ENCODE measurements around the gene ZFYVE9. TPM values are rescaled to one million over a fixed set of nuclear protein-coding genes. Genes with fewer than 3 reads are reported as not detected.

The ZFYVE9 gene
- total and polyA plus RNA-seq, 2 of the 13 experiments (the other 11 are each of a cell fraction or from before 2014, with no cell fraction given), result 9.2 to 19.8 TPM

DNA sequence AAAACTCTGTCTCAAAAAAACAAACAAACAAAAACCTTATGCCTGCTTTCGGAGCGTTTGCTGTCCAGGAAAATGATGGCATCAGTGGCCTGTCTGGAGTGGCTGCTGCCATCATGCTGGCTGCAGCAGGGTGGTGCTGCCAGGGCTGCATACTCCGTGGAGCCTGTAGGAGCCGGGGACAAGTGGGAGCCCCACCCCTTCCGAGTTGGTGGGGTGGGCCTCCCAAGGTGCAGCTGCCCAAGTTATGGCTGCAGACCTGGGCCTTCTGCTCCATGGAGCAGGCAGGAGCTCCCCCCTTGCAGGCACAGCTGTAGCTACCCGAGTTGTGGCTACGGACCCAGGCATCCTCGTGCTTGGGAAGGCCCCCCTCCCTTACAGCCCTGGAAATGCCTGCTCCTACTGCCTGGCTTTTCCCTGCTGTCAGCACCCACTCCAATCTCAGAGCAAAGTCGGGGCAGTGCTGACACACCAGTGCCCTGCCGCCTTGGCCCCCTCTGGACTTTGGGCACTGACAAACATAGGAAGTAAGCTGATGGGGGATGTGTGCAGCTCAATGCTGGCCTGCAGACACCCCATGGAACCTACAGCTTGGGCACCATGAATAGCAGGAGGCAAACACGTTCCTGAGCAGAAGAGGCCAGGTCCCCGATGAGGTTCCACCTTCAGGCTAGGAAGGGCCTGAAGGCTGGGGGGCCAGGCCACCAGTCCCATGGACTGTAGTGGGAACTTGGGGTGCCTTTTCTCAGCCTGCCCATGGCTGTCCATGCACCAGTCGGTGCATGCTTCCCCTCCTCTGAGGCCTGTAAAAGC, 163.7 kb downstream of the ZFYVE9 start (continued):
- TF ChIP-seq, protein P1, sequence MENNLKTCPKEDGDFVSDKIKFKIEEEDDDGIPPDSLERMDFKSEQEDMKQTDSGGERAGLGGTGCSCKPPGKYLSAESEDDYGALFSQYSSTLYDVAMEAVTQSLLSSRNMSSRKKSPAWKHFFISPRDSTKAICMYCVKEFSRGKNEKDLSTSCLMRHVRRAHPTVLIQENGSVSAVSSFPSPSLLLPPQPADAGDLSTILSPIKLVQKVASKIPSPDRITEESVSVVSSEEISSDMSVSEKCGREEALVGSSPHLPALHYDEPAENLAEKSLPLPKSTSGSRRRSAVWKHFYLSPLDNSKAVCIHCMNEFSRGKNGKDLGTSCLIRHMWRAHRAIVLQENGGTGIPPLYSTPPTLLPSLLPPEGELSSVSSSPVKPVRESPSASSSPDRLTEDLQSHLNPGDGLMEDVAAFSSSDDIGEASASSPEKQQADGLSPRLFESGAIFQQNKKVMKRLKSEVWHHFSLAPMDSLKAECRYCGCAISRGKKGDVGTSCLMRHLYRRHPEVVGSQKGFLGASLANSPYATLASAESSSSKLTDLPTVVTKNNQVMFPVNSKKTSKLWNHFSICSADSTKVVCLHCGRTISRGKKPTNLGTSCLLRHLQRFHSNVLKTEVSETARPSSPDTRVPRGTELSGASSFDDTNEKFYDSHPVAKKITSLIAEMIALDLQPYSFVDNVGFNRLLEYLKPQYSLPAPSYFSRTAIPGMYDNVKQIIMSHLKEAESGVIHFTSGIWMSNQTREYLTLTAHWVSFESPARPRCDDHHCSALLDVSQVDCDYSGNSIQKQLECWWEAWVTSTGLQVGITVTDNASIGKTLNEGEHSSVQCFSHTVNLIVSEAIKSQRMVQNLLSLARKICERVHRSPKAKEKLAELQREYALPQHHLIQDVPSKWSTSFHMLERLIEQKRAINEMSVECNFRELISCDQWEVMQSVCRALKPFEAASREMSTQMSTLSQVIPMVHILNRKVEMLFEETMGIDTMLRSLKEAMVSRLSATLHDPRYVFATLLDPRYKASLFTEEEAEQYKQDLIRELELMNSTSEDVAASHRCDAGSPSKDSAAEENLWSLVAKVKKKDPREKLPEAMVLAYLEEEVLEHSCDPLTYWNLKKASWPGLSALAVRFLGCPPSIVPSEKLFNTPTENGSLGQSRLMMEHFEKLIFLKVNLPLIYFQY (CRISPR knock-in tag; IDR thresholded peaks at IDR 0.05; ENCODE audit: borderline replicate concordance), result no peak
- TF ChIP-seq SAFB2 (CRISPR knock-in tag; IDR thresholded peaks at IDR 0.05; ENCODE audit: borderline replicate concordance, low read depth) (no peak; the same call in 1 of the 2 replicates), CC2D1A (CRISPR knock-in tag; IDR thresholded peaks at IDR 0.05) (no peak), ZNF564 (CRISPR knock-in tag; IDR thresholded peaks at IDR 0.05) (no peak), TBL1XR1 (IDR thresholded peaks at IDR 0.05; ENCODE audit: borderline replicate concordance, low read length, partially characterized antibody) (peak; percentile 32), ZNF615 (CRISPR knock-in tag; IDR thresholded peaks at IDR 0.05; ENCODE audit: borderline replicate concordance) (no peak), NFATC3 (CRISPR knock-in tag; IDR thresholded peaks at IDR 0.05) (no peak), HCFC1 (IDR thresholded peaks at IDR 0.05; ENCODE audit: low read depth, low read length) (no peak), MAFF (IDR thresholded peaks at IDR 0.05; ENCODE audit: low read depth, low read length) (peak; percentile 63), MXD4 (CRISPR knock-in tag; IDR thresholded peaks at IDR 0.05) (peak; percentile 58; the same call in 1 of the 2 replicates), SP1 (IDR thresholded peaks at IDR 0.05) (no peak), SP1 (CRISPR knock-in tag; IDR thresholded peaks at IDR 0.05) (no peak; the same call in 1 of the 2 replicates), RELA (CRISPR knock-in tag; IDR thresholded peaks at IDR 0.05) (no peak), ZMYM3 (CRISPR knock-in tag; IDR thresholded peaks at IDR 0.05) (peak; percentile 27; the same call in 1 of the 2 replicates), POLR2AphosphoS5 (IDR thresholded peaks at IDR 0.05; ENCODE audit: low read depth, low read length) (no peak), MED8 (CRISPR knock-in tag; IDR thresholded peaks at IDR 0.05; ENCODE audit: insufficient replicate concordance) (no peak), TBX3 (IDR thresholded peaks at IDR 0.05; ENCODE audit: borderline replicate concordance) (no peak), ZBTB7A (CRISPR knock-in tag; IDR thresholded peaks at IDR 0.05) (peak; percentile 88), ZNF780A (CRISPR knock-in tag; IDR thresholded peaks at IDR 0.05) (no peak), MIER3 (CRISPR knock-in tag; IDR thresholded peaks at IDR 0.05; ENCODE audit: borderline replicate concordance) (0 out of 2 replicates have a peak, but pooled peaks have one; percentile 44), ETV5 (CRISPR knock-in tag; IDR thresholded peaks at IDR 0.05; ENCODE audit: borderline replicate concordance) (peak; percentile 80), ZC3H4 (CRISPR knock-in tag; IDR thresholded peaks at IDR 0.05; ENCODE audit: borderline replicate concordance) (no peak), ZNF83 (CRISPR knock-in tag; IDR thresholded peaks at IDR 0.05; ENCODE audit: borderline replicate concordance) (no peak), NR3C1 (CRISPR knock-in tag; IDR thresholded peaks at IDR 0.05) (no peak), GFI1 (CRISPR knock-in tag; IDR thresholded peaks at IDR 0.05; ENCODE audit: borderline replicate concordance) (peak; percentile 84)
- TF ChIP-seq, protein P2, sequence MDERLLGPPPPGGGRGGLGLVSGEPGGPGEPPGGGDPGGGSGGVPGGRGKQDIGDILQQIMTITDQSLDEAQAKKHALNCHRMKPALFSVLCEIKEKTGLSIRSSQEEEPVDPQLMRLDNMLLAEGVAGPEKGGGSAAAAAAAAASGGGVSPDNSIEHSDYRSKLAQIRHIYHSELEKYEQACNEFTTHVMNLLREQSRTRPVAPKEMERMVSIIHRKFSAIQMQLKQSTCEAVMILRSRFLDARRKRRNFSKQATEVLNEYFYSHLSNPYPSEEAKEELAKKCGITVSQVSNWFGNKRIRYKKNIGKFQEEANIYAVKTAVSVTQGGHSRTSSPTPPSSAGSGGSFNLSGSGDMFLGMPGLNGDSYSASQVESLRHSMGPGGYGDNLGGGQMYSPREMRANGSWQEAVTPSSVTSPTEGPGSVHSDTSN (CRISPR knock-in tag; IDR thresholded peaks at IDR 0.05), result no peak
- TF ChIP-seq, protein P3, sequence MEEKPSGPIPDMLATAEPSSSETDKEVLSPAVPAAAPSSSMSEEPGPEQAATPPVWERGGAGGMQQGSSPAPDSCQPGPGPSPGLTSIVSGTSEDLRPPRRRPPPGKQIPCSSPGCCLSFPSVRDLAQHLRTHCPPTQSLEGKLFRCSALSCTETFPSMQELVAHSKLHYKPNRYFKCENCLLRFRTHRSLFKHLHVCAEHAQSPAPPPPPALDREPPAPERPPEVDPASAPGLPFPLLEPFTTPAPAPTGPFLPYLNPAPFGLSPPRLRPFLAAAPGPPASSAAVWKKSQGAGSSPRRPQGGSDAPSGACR (CRISPR knock-in tag; IDR thresholded peaks at IDR 0.05), result no peak

Measured in HepG2 (cell line).